HepG2 (cell line): ENCODE results near the gene SARNP. TPM values are rescaled to one million over a fixed set of nuclear protein-coding genes. Genes with fewer than 3 reads are reported as not detected.

Source experiments
- ATAC-seq: fragments of 200-7000 bp; cut with Tn5 transposase; 3 replicates; pipeline ENCODE4 v1.9.1; 2020; ENCODE audit warnings: mild to moderate bottlenecking, moderate library complexity
- BruUV-seq: library from RNA; stranded (reverse); fragments of 400-500 nt; replicated peaks from 2 replicates; lab custom pipeline; 2021; lab: Mats Ljungman, UMichigan
- CTCF ChIA-PET: fragments of 300-600 bp; formaldehyde crosslinking; extraction: SDS; loops from one replicate; lab custom pipeline; 2021; ENCODE audit warnings: low total read pairs, inconsistent platforms, low intra/inter-chr PET ratio; lab: Yijun Ruan, JAX
- POLR2A ChIA-PET: fragments of 350-600 bp; sonication (Branson Sonifier 250); formaldehyde crosslinking; loops from one replicate; lab custom pipeline; 2020; ENCODE audit warnings: antibody characterized with exemption, inconsistent platforms; lab: Yijun Ruan, JAX
- DNase-seq: peaks from one replicate; pipeline ENCODE4 v3.0.0-alpha.2; 2015; ENCODE audit warnings: low spot score
- FAIRE-seq: peaks from 3 replicates; lab custom pipeline; 2011; peaks lifted over from hg19 to GRCh38; lab: Jason Lieb, UNC
- H2AFZ ChIP-seq: one replicate; pipeline ENCODE4 v1.6.1; 2011; ENCODE audit warnings: low read length, inconsistent platforms
- H3K27ac ChIP-seq: fragments of 300-600 bp; 3 replicates; pipeline ENCODE4 v1.8.0; 2011; ENCODE audit warnings: mixed run types, mild to moderate bottlenecking, mixed read lengths, low read length, inconsistent platforms; ENCODE audit not compliant: insufficient read depth; ENCODE audit errors: extremely low read length
- H3K27me3 ChIP-seq, 2 experiments: fragments of 200-600 bp in 1 of 2; 2 replicates in 1 of 2; 3 replicates in 1 of 2; pipeline versions ENCODE4 v1.6.0 to v1.8.0; 2011; ENCODE audit warnings: low read length in 2 of 2, mild to moderate bottlenecking in 2 of 2, moderate library complexity in 2 of 2, inconsistent platforms in 1 of 2; ENCODE audit not compliant: insufficient read depth in 2 of 2, control insufficient read depth in 1 of 2
- H3K36me3 ChIP-seq, 2 experiments: fragments of 200-600 bp in 1 of 2; replicated peaks in 1 of 2; 2 replicates in 1 of 2; 3 replicates in 1 of 2; pipeline versions ENCODE4 v1.5.1 to v1.8.0; 2011; ENCODE audit warnings: low read length in 2 of 2, inconsistent platforms in 1 of 2; ENCODE audit not compliant: insufficient read depth in 2 of 2, control insufficient read depth in 1 of 2
- H3K4me1 ChIP-seq: 2 replicates; pipeline ENCODE4 v1.5.1; 2012; ENCODE audit warnings: low read length, inconsistent platforms; ENCODE audit not compliant: insufficient read depth
- H3K4me2 ChIP-seq: 2 replicates; pipeline ENCODE4 v1.6.0; 2011; ENCODE audit warnings: low read depth, low read length, inconsistent platforms
- H3K4me3 ChIP-seq, 3 experiments: fragments of 200-600 bp in 1 of 3; sonication (generic), shearing (Covaris generic) in 1 of 3; replicated peaks in 1 of 3; 2 replicates each; pipeline ENCODE4 v1.5.1; 2011 to 2016; ENCODE audit warnings: low read length in 3 of 3, inconsistent platforms in 2 of 3, low read depth in 2 of 3, mild to moderate bottlenecking in 2 of 3, control low read depth in 1 of 3, mixed read lengths in 1 of 3; ENCODE audit not compliant: insufficient read depth in 1 of 3
- H3K79me2 ChIP-seq: one replicate; pipeline ENCODE4 v1.6.1; 2011; ENCODE audit warnings: low read length, inconsistent platforms; ENCODE audit not compliant: insufficient read depth
- H3K9ac ChIP-seq: 2 replicates; pipeline ENCODE4 v1.6.0; 2011; ENCODE audit warnings: mild to moderate bottlenecking, low read depth, low read length, inconsistent platforms; ENCODE audit not compliant: insufficient read depth
- H3K9me3 ChIP-seq: 2 replicates; pipeline ENCODE4 v1.5.1; 2012; ENCODE audit warnings: mild to moderate bottlenecking, low read length
- H4K20me1 ChIP-seq: 2 replicates; pipeline ENCODE4 v1.6.0; 2011; ENCODE audit warnings: inconsistent platforms, mild to moderate bottlenecking, low read length, moderate library complexity; ENCODE audit not compliant: insufficient read depth
- ADNP ChIP-seq: sonication (generic); formaldehyde crosslinking; IDR thresholded peaks from 2 replicates; pipeline ENCODE4 v1.4.0; 2020; ENCODE audit warnings: missing genetic modification reagents
- ETV5 ChIP-seq: IDR thresholded peaks from 2 replicates; pipeline ENCODE4 v1.6.1; 2018; ENCODE audit warnings: missing biosample characterization, missing genetic modification reagents, inconsistent platforms, borderline replicate concordance
- HCFC1 ChIP-seq: fragments of 150-350 bp; IDR thresholded peaks from 2 replicates; pipeline ENCODE4 v1.6.1; 2014; ENCODE audit warnings: low read depth, low read length
- KLF9 ChIP-seq: IDR thresholded peaks from 2 replicates; pipeline ENCODE4 v1.6.1; 2016; ENCODE audit warnings: low read depth
- MED8 ChIP-seq: sonication (generic); formaldehyde crosslinking; IDR thresholded peaks from 2 replicates; pipeline ENCODE4 v1.8.1; 2023; ENCODE audit warnings: mild to moderate bottlenecking, missing genetic modification reagents; ENCODE audit not compliant: insufficient replicate concordance
- MTA1 ChIP-seq: sonication (generic); formaldehyde crosslinking; IDR thresholded peaks from 2 replicates; pipeline ENCODE4 v1.4.0; 2020; ENCODE audit warnings: missing genetic modification reagents, mild to moderate bottlenecking, borderline replicate concordance
- MYPOP ChIP-seq: sonication (generic); formaldehyde crosslinking; IDR thresholded peaks from 2 replicates; pipeline ENCODE4 v1.8.1; 2023; ENCODE audit warnings: mild to moderate bottlenecking, moderate library complexity, missing genetic modification reagents
- NR2F1 ChIP-seq, 2 experiments: fragments of 450-650 bp in 1 of 2; formaldehyde crosslinking in 1 of 2; IDR thresholded peaks; 2 replicates each; pipeline versions ENCODE4 v1.5.0 to v1.6.1; 2016 to 2020; ENCODE audit warnings: mild to moderate bottlenecking in 1 of 2, missing compliant biosample characterization in 1 of 2, missing genetic modification reagents in 1 of 2, moderate library complexity in 1 of 2
- RELA ChIP-seq: sonication (generic); formaldehyde crosslinking; IDR thresholded peaks from 2 replicates; pipeline ENCODE4 v1.4.0; 2020; ENCODE audit warnings: missing genetic modification reagents
- RNF219 ChIP-seq: sonication (generic); formaldehyde crosslinking; IDR thresholded peaks from 2 replicates; pipeline ENCODE4 v1.5.0; 2020; ENCODE audit warnings: mild to moderate bottlenecking, missing genetic modification reagents
- SMARCC2 ChIP-seq: fragments of 450-650 bp; IDR thresholded peaks from 2 replicates; pipeline ENCODE4 v1.6.1; 2017; ENCODE audit warnings: antibody characterized with exemption, mild to moderate bottlenecking
- SRSF4 ChIP-seq: fragments of 200-400 bp; formaldehyde crosslinking; IDR thresholded peaks from one replicate; pipeline ENCODE4 v1.6.1; 2018; ENCODE audit warnings: mild to moderate bottlenecking, low read depth, low read length, moderate library complexity; ENCODE audit not compliant: poor library complexity, severe bottlenecking
- TAF1 ChIP-seq: sonication (generic); formaldehyde crosslinking; IDR thresholded peaks from 2 replicates; pipeline ENCODE4 v1.4.0; 2020; ENCODE audit warnings: missing genetic modification reagents
- ZBTB37 ChIP-seq: sonication (generic); formaldehyde crosslinking; IDR thresholded peaks from 2 replicates; pipeline ENCODE4 v1.4.0; 2020; ENCODE audit warnings: mild to moderate bottlenecking, missing genetic modification reagents
- ZNF256 ChIP-seq: sonication (generic); formaldehyde crosslinking; conservative IDR thresholded peaks from 2 replicates; pipeline ENCODE4 v1.4.0; 2020; ENCODE audit warnings: missing genetic modification reagents
- ZNF567 ChIP-seq: sonication (generic); formaldehyde crosslinking; IDR thresholded peaks from 2 replicates; pipeline ENCODE4 v1.8.1; 2023; ENCODE audit warnings: mild to moderate bottlenecking, missing genetic modification reagents, borderline replicate concordance
- WGBS: methylation state at CpG from one replicate; pipeline ENCODE4 v1.1.6; 2017; ENCODE audit warnings: low lambda C conversion rate; 5-methylcytosine and 5-hydroxymethylcytosine counted together
- in situ Hi-C: cut with HindIII; loops from 2 replicates; pipeline ENCODE4 v1.10.0; 2017; ENCODE audit warnings: low pct_unique_long_range_greater_than_20kb; ENCODE audit not compliant: extremely low pct_ligation_motif_present
- intact Hi-C: fragments of 100-400 bp; cut with micrococcal nuclease; formaldehyde crosslinking; loops from one replicate; pipeline ENCODE4 v1.10.0; 2022; ENCODE audit not compliant: unreplicated experiment
- polyA plus RNA-seq, 8 experiments: library from polyadenylated mRNA; depleted of rRNA in 3 of 8; stranded (reverse) in 7 of 8; unstranded in 1 of 8; fragments of >200 nt; fragmentation: Illumina TruSeq in 4 of 8; extraction: Trizol in 4 of 8; gene quantifications; 2 replicates each; pipeline versions ENCODE4 v1.2.1 to v1.2.3, GENCODE V29; 2011 to 2016; ENCODE audit warnings: low read depth in 4 of 8, missing spikeins in 1 of 8, mixed read lengths in 1 of 8; ENCODE audit not compliant: insufficient read depth in 1 of 8
- total RNA-seq, 5 experiments: library from RNA; depleted of rRNA; stranded (reverse); fragments of >200 nt; fragmentation: Illumina TruSeq; extraction: Trizol; gene quantifications; 2 replicates each; pipeline ENCODE4 v1.2.3, GENCODE V29; 2016; ENCODE audit warnings: low read depth in 1 of 5
- TF ChIP-seq, protein P1 (sequence below), 2 experiments: sonication (generic) in 1 of 2; formaldehyde crosslinking in 1 of 2; IDR thresholded peaks; 2 replicates each; pipeline versions ENCODE4 v1.5.1 to v1.6.1; 2011 to 2020; ENCODE audit warnings: borderline replicate concordance in 1 of 2, low read depth in 1 of 2, low read length in 1 of 2, mild to moderate bottlenecking in 1 of 2, missing genetic modification reagents in 1 of 2, moderate library complexity in 1 of 2

The SARNP gene
- total and polyA plus RNA-seq, 2 of the 13 experiments (the other 11 are each of a cell fraction or from before 2014, with no cell fraction given) = 59.0 to 95.4 TPM

GRCh38 chr12:55849616-55850343, 32.3 kb upstream of the SARNP start:
- peaks cover 15% of the 10 kb centered on the region for H3K4me1 ChIP-seq
- ATAC-seq = no peak
- no peak overlapping the region for H3K4me2 ChIP-seq
- CTCF ChIA-PET = no interaction called here
- H3K79me2 ChIP-seq = no peaks in the 10 kb centered on the region
- no peaks in the 10 kb centered on the region for H3K9me3 ChIP-seq
- H3K27ac ChIP-seq = no peak overlapping the region
- POLR2A ChIA-PET = no interaction called here
- peaks cover 1 to 15% of the 10 kb centered on the region in 2 experiments; a peak in 3 of 5 replicates for H3K27me3 ChIP-seq
- in situ Hi-C loops (no loop called here), intact Hi-C loops (no loop called here)
- H4K20me1 ChIP-seq = no peaks in the 10 kb centered on the region
- no peak overlapping the region for H2AFZ ChIP-seq
- H3K9ac ChIP-seq = no peak overlapping the region
- DNase-seq = no peak
- no peak for FAIRE-seq
- WGBS = 48% methylated on average over 7 of the region's 7 CpGs
- BruUV-seq = no TSS peak
- no peaks in the 10 kb centered on the region for H3K36me3 ChIP-seq
- no peak overlapping the region for H3K4me3 ChIP-seq
- TF ChIP-seq SRSF4 = no peak
- no peak for TF ChIP-seq ETV5 (CRISPR knock-in tag)
- no peak for TF ChIP-seq SMARCC2
- no peak for TF ChIP-seq ZBTB37 (CRISPR knock-in tag)
- no peak for TF ChIP-seq KLF9 (CRISPR knock-in tag)
- TF ChIP-seq MYPOP (CRISPR knock-in tag) = no peak
- no peak for TF ChIP-seq TAF1 (CRISPR knock-in tag)
- TF ChIP-seq ADNP (CRISPR knock-in tag) = no peak
- TF ChIP-seq MTA1 (CRISPR knock-in tag) = no peak
- TF ChIP-seq NR2F1 (CRISPR knock-in tag; IDR thresholded peaks at IDR 0.05) = no peak
- TF ChIP-seq RELA (CRISPR knock-in tag) = no peak
- TF ChIP-seq RNF219 = no peak
- no peak for TF ChIP-seq MED8
- TF ChIP-seq, protein P1, sequence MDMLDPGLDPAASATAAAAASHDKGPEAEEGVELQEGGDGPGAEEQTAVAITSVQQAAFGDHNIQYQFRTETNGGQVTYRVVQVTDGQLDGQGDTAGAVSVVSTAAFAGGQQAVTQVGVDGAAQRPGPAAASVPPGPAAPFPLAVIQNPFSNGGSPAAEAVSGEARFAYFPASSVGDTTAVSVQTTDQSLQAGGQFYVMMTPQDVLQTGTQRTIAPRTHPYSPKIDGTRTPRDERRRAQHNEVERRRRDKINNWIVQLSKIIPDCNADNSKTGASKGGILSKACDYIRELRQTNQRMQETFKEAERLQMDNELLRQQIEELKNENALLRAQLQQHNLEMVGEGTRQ (IDR thresholded peaks at IDR 0.05; ENCODE audit: low read depth, low read length) = no peak
- TF ChIP-seq, protein P1 (CRISPR knock-in tag; IDR thresholded peaks at IDR 0.05; ENCODE audit: borderline replicate concordance) = no peak
- no peak for TF ChIP-seq ZNF256 (CRISPR knock-in tag)
- TF ChIP-seq ZNF567 = no peak
- TF ChIP-seq HCFC1 = no peak
